RKO (cell line): ENCODE results near the gene BAAT.
"Not testable (repeated sequence)": the region's sequence is repeated elsewhere in the genome, so short reads cannot be mapped to it uniquely, and the experiment has no call there.

Experiments used
- DNase-seq: peaks from one replicate; pipeline ENCODE4 v3.0.0-alpha.2; 2016; ENCODE audit warnings: low spot score

The BAAT gene

GRCh38 chr9:101384873-101385536 is at the start of gene BAAT:
Gene BAAT, minus strand, starts transcription at chr9:101385006. Its CDS starts 13,602 bp downstream, at chr9:101371404.
- DNase-seq, result not testable (repeated sequence)

DNA sequence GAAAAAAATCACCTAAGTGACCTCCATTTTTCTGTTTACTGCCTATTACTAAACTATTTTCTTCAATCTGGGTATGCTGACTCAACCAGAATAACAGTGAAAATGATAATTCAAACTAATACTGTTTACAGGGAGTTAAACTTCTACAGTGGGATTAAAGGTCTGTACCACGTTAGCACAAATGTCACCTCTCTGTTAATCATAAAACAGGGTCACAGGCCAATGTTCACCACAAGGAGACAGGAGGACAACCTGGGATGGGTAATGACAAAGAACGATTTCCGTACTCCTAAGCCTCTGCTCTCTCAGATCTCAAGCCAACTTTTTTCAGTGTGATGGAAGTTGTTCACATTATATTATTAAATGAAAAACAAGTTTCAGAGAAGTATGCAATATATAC is 48.4 kb upstream of the BAAT start:
- DNase-seq, result no peak

DNA sequence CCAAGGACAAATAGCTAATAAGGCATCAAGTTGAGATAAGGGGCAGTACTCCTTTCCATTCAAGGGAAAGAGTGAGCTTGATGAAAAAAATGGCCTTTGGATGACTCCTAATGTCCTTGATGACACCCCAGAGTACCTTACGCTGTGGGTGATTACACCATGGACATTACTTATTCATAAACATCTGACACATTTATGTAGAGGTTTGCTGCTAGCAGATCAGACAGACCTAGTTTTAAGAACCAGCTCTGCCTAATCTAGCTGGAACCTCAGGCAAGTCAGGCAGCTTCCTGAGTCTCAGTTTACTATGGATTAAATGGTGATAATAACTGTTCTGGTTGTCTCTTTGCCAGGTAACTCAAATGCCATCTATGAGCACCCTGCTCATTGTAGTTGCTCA is 47.9 kb upstream of the BAAT start:
- DNase-seq, result no peak

GRCh38 chr9:101432171-101432570 is 47.4 kb upstream of the BAAT start:
- DNase-seq, result no peak

GRCh38 chr9:101429736-101430135 is 44.9 kb upstream of the BAAT start:
- DNase-seq, result no peak

GRCh38 chr9:101428909-101429308 is 44.1 kb upstream of the BAAT start:
- DNase-seq, result no peak

DNA sequence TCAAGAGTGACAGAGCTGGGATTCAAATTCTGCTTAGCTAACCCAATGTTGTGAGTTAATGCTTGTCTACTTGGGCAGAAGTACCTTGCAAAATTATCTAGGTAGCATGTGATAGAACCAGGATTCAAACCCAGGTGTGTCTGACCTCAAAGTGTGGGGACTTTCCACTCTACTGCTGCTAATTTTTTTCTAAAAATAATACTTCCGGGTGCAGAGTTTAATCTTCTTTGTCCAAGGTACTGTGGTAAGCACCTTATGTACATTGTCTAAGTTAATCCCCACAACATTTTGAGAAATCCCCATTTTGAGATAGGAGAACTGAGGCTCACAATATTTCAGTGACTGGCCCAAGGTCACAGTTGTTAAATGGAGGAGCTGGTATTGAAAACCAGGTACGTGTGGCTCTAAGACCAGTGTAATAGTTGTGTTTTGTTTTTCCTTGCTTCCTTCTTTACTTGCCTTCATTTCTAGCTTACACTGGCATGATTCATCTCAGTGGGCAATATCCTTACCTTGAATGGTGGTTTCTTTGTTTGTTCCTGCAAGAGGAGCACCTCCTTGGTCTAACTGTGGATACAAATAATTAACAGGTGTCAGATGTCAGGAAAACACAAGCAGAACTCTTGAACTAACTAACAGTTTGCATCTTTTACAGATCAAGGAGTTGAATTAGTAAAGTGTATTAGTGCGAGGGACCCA is 43.3 kb upstream of the BAAT start:
- no peak for DNase-seq

- DNase-seq, result no peak
Measured at GRCh38 chr9:101427358-101427757, 42.6 kb upstream of the BAAT start.

DNA sequence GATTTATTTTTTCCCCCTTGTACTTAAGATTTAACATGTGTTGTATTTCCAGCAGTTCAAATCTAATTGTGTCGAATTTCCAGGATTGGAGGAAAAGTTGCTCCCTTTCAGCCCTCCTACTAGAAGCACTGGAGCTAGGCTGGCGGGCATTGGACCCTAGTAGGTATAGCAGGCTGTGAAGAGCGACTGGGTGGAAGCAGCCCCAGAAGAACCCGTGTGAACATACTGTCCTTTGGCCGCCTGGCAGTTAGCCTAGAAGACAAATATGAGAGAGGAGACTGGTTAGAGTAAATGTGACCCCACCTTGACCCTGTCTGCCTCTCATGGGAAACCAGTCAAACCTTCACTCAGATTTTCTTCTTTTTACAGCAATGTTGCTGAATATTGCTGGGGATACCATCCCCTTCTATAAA is 36.9 kb upstream of the BAAT start:
- no peak for DNase-seq

- DNase-seq, result no peak
Measured at GRCh38 chr9:101419863-101420262, 35.1 kb upstream of the BAAT start.

GRCh38 chr9:101418518-101419430 is 34.0 kb upstream of the BAAT start:
- DNase-seq, result peak; percentile 37

- DNase-seq, result no peak
Measured at GRCh38 chr9:101417977-101418376, 33.2 kb upstream of the BAAT start.

GRCh38 chr9:101417389-101417788 is 32.6 kb upstream of the BAAT start:
- no peak for DNase-seq

DNA sequence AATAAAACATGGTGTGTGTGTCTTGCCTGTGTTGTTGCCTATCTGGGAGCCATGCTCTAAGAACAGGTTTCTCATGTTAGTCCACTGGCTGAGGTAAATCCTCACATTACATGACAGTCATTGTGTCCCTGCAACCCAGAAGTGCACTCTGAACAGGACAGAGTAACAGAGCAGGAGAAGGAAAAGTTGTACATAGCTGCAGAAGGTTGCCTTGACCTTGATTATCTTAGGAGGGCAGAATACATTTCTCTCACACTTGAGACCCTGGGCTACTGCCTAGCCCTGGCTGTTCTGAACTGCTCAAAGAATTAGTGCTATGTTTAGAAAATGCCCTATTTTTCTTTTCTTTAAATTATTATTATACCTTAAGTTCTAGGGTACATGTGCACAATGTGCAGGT is 30.8 kb upstream of the BAAT start:
- no peak for DNase-seq

DNA sequence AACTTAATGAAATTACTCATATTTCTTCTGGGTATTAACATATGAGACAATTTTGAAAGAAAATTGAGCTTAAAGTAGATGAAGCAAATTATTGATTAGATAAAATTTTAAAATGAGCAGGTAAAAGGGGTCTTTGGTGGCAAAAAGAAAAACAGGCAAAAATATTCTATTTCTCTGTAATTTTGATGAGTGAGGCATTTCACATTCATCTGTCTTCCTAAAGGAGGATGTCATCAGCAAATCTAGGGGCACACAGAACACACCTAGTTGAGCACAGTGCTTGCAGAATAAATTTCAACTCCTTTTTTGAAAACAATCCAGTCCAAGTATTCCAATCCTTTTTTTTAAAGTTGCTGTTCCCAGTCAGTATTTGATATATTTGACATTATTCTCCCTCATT is 30.0 kb upstream of the BAAT start:
- no peak for DNase-seq

DNA sequence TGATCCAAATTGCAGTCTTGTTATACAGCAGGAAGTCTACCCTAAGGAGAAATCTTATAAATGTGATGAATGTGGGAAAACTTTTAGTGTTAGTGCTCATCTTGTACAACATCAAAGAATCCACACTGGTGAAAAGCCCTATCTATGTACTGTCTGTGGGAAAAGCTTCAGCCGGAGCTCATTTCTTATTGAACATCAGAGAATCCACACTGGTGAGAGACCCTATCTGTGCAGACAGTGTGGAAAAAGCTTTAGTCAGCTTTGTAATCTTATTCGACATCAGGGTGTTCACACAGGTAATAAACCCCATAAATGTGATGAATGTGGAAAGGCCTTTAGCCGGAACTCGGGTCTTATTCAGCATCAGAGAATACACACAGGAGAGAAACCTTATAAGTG is 24.3 kb upstream of the BAAT start:
- DNase-seq, result no peak

GRCh38 chr9:101408374-101409078 is 23.7 kb upstream of the BAAT start:
- no peak for DNase-seq

- no peak for DNase-seq
Measured at GRCh38 chr9:101403516-101404285, 18.9 kb upstream of the BAAT start.

DNA sequence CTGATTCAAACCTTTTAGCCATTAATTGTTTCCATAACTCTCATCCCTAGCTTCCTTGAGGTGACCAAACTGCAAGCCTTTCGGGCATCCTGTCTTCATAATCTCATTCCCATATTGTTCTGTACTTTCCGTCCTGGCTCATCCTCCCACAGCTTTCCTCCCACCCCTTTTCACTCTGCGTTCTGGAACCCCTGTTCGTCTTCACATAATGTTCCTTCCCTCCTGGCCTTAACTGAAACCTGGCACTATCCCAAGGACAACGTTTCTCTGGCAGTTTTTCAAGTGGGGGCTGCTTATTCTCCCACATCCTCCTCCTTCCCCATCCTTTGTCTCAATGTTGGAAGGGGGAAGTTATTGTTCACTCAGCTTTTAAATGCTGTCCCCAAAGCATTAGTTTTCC is 15.3 kb upstream of the BAAT start:
- peak; percentile 41 for DNase-seq

- peak; percentile 30 for DNase-seq
Measured at GRCh38 chr9:101399643-101399970, 14.8 kb upstream of the BAAT start.

DNA sequence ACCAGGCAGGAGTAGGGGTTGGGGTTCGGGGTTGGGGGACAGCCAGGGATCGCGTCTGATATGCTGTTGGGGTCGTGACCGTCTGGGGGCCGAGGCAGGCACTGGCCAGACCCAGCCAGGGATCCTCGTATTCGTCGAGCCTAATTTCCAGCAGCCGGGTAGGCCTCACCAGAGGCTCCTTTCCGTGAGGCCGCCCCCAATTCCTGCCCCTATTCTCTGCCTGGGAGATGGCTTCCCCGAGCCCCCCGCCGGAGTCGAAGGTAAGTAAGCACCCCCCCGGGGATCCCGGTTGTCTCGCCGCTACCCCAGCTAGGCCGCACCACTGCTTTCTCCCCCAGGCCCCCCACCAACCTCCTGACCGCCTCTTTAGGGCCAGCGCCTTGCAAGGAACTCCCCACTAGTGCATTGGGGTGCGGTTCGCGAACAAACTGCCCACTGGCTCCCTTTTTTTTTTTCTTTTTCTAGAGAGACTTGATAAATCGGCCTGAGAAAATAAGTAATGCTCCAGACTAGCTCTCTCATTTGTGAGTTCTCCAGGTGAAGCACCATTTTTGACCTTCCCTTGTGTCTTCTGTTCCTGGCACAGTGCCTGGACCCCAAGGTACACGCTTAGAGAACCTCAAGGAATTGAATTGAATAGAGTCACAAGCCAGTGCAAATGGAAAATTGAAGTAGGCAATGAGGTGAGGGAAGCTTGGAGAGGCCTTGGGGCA is 14.3 kb upstream of the BAAT start:
- peak; percentile 46 for DNase-seq
